Kidney glomerular epithelial cell (primary cell): ENCODE measurements around the gene SZRD1.

Source experiments
- DNase-seq: peaks from one replicate; lab custom pipeline; 2025; lab: John Stamatoyannopoulos, UW

Gene SZRD1

DNA sequence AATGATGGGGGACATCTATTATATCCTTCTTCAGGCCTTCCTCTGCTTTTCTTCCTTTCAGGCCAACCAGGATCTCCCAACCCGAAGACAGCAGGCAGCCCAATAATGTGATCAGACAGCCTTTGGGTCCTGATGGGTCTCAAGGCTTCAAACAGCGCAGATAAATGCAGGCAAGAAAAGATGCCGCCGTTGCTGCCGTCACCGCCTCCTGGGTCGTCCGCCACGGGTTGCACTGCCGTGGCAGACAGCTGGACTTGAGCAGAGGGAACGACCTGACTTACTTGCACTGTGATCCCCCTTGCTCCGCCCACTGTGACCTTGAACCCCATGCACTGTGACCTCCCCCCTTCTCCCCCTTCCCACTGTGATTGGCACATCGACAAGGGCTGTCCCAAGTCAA lies 27.9 kb downstream of the SZRD1 start:
- no peak for DNase-seq

DNA sequence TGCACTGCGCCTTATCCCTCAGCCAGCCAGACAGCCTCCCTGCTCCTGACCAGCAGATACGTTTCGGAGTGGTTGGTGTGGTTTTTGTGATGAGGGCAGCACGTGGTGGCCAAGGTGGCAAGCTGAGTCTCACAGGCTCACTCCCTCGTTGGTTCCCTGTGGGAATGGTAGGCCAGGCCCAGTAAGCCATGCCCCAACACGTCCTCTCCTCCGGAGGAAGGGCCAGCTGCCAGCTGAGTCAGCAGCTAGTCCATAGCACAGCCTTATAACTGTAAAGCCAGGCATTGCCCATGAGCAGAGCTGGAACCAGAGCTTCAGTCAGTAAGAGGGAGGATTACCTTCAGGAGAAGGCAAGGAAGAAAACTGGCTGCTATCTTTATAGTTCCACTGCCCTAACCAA lies 29.5 kb downstream of the SZRD1 start:
- DNase-seq, result no peak

DNA sequence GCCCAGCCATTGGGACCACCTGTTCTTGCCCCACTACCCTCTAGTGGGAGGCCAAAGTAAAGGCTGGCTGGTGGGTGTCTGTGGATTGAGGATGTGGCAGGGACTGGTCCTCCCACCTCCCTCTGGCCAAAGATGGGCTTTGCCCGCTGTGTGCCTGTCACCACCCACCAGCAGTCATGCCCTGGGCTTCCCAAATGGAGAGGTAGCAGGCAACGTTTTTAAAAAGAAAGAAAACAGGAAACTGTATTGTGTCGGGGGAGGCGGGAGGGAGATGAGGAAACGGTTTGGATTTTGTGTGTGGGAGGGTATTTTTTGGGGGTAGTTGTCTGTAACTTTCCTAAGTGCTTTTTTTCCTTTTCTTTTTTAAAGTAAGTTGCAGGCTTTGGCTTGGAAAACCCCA lies 30.1 kb downstream of the SZRD1 start:
- no peak for DNase-seq

DNA sequence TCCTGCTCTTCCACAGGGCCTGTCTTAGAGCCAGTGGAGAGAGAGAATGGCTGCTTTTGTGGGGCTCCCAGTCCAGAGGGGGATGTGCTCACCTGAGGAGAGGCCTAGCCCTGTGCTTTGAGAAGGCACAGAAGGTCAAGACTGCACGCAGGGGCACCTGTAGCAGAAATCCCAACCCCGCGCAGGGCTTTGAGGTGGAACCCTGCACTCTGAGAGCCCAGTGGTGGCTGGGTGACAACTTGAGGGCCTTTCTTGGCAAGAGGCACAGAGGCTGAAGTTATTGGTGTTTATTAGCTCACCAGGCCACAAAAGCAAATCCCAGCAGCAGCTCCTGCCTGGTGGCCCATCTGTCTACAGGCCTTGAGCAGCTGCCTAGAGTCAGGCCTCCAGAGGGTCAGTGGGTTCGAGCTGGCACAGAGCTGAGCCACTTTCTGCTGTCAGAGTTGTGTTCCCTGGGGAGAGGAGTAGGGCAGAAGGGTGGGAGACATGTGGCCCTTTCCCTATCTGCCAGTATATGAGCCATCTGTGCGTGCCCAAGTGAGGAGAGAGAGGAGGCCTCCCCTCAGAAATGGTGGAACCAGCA lies 31.4 kb downstream of the SZRD1 start:
- no peak for DNase-seq

- no peak for DNase-seq
Observed at GRCh38 chr1:16402742-16403141, 35.7 kb downstream of the SZRD1 start.

GRCh38 chr1:16405441-16405840 lies 38.4 kb downstream of the SZRD1 start:
- no peak for DNase-seq

- no peak for DNase-seq
Observed at GRCh38 chr1:16406868-16407267, 39.8 kb downstream of the SZRD1 start.

DNA sequence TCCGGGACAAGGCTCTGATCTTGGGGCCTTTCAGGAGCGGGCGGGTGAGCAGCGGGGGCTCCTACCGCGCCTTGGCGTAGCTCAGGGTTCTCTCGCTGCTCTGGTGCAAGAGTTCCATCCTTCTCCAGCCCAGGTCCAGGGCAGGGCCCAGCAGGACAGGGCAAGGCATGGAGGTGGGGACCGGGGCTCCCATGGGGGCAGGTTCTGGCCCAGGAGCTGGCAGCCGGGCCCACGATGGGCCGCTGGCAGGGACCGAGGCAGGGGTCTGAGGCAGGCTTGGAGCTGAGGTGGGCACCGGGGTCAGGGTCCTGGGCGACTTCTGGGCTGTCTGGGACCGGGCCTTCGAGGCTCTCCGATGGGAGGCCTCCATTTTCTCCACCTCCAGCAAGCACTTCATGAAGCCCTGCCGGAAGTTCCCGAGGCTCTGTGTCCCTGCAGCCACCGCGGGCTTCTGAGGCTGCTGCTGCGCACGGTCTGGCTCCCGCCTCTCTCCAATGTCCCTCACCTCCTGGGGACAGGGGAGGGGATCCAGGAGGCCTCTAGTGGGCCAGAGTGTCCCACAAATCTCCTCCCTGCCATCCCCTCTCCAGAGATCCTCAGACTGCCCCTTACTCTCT lies 42.6 kb downstream of the SZRD1 start:
- DNase-seq, result no peak

DNA sequence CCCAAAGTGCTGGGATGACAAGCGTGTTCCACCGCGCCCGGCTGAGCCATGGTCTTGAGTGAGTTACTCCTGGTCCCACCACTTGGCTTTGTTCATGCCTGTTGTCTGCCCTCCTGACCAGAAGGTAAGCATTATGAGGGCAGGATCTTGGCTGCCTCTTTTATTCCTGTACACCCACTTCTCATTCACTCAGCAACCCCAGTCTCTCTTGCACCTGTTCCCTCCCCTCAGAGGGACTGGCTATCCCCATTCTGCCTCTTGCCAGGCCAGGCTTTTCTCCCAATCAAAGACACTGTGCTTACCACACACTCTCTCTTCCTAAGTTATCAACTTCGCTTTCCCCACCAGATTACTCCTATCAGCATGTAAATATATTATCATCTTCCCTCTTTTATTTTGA lies 43.8 kb downstream of the SZRD1 start:
- DNase-seq, result no peak

- DNase-seq, result no peak
Observed at GRCh38 chr1:16413191-16413590, 46.1 kb downstream of the SZRD1 start.

DNA sequence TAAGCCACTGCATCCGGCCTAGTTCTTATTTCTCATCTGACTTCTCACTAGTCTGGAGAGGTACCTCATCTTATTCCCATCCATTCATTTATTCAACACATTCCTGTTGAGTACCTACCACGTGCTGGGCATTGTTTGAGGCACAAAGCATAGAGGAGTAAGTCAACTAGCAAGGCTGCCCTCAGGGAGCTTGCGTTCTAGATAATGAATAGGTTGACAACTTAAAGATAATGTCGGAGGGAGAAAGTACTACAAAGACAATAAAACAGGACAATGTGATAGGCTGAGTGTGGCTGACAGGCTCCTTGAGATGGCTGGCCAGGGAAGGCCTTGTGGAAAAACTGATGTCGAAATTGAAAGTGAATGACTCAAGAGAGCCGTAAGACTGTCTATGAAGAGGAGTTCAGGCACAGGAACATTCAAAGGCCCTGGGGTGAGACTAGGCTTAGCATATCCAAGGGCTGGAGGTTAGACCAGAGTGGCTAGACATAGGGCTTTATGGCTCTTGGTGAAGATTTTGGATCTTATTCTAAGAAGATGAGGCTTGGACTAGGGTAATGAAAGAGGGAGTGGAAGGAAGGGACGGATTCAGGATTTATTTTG lies 51.9 kb downstream of the SZRD1 start:
- no peak for DNase-seq

- DNase-seq, result no peak
Observed at GRCh38 chr1:16420424-16421118, 53.5 kb downstream of the SZRD1 start.

GRCh38 chr1:16421201-16421600 lies 54.2 kb downstream of the SZRD1 start:
- no peak for DNase-seq

DNA sequence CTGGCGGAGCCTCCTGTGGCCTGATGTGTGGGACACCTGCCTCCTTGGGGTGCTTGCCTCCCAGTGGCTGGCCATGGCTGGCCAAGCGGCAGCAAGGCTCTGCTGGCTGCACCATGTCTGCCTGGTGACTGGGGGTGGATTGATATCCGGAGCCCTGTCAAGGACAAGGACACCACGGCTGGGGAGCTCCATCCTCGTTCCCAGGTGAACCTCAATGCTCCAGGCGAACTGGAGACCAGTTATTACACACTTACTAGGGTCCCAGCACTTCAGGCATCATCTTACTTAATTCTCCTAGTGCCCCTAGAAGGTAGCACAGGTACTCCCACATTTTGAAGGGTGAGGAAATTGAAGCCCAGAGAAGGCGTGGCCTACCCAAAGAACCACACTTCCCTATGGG lies 55.0 kb downstream of the SZRD1 start:
- DNase-seq, result no peak

GRCh38 chr1:16425125-16426025 lies 58.3 kb downstream of the SZRD1 start:
- DNase-seq, result no peak

- DNase-seq, result no peak
Observed at GRCh38 chr1:16430606-16431005, 63.6 kb downstream of the SZRD1 start.

GRCh38 chr1:16433030-16433429 lies 66.0 kb downstream of the SZRD1 start:
- no peak for DNase-seq

DNA sequence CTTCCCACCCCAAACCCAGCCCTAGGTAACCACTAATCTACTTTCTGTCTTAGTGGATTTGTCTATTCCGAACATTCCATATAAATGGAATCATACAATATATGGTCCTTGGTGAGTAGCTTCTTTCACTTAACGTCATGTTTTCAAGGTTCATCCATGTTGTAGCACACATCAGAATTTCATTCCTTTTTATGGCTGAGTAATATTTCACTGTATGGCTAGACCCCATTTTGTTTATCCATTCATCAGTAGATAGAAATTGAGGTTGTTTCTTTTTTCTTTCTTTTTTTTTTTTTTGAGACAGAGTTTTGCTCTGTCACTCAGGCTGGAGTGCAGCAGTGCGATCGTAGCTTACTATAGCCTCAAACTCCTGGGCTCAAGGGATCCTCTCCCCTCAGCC lies 67.0 kb downstream of the SZRD1 start:
- no peak for DNase-seq

DNA sequence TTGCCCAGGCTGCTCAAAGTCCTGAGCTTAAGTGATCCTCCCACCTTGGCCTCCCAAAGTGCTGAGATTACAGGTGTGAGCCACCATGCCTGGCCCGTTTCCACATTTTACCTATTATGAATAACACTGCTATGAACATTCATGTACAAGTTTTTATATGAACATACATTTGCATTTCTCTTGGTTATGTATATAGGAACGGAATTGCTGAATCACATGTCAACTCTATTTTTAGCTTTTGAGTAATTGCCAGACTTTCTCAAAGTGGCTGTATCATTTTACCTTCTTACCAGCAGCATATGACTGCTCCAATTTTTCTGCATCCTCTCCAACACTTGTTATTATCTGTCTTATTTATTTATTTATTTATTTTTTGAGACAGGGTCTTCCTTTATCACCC lies 67.5 kb downstream of the SZRD1 start:
- DNase-seq, result no peak

GRCh38 chr1:16436946-16437474 lies 70.0 kb downstream of the SZRD1 start, which contains the start of gene SPATA21:
Gene SPATA21 (minus strand): TSS chr1:16437424. CDS start chr1:16431371, 6,053 bp downstream.
- DNase-seq, result no peak

DNA sequence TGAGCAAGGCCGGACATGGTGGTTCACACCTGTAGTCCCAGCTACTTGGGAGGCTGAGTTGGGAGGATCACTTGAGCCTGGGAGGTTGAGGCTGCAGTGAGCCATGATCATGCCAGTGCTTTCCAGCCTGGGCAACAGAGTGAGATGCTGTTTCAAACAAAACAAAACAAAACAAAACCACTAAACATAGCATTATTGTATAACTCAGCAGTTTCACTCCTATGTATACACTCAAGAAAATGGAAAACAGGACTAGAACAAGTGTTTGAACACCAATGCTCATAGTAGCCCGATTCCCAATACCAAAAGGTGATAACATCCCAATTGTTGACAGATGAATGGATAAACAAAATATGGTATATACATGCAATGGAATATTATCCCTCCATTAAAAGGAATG lies 71.5 kb downstream of the SZRD1 start:
- no peak for DNase-seq

DNA sequence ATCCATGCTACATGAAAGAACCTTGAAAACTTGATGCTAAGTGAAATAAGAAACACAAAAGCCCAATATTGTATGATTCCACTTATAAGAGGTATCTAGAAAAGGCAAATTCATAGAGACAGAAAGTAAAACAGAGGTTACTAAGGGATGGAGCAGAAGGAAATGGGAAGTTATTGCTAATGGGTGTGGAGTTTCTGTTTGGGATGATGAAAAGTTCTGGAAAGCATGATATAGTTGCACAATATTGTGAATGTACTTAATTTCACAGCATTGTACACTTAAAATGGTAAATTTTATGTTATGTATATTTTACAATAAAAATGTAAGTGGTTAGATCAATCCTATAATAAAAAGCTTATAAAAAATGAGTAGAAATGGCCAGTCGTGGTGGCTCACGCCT lies 71.9 kb downstream of the SZRD1 start:
- DNase-seq, result no peak
